Esophagus mucosa (tissue), 1 donor: ENCODE results near the gene LENG1. TPM values are rescaled to one million over a fixed set of nuclear protein-coding genes. Genes with fewer than 3 reads are reported as not detected.

Experiments
- ATAC-seq: fragments of 200-7000 bp; cut with Tn5 transposase; one replicate; pipeline ENCODE4 v1.9.1; 2020
- total RNA-seq: library from RNA; stranded (reverse); gene quantifications from one replicate; pipeline ENCODE4 v1.2.4, GENCODE V29; 2023
- donor health status: DM: yes; HTN: yes; CAD: no.

The LENG1 gene
- total RNA-seq, 1 donor from 2014 or later = 3.7 TPM

- no peak for ATAC-seq
Observed at GRCh38 chr19:54137699-54138488, 21.6 kb downstream of the LENG1 start, which contains the start of gene CNOT3. Gene CNOT3, plus strand, starts transcription at chr19:54137762. Its CDS starts 5,217 bp downstream, at chr19:54142979.

- ATAC-seq = peak; percentile 92
Observed at GRCh38 chr19:54136864-54137698, 22.4 kb downstream of the LENG1 start.

- ATAC-seq = no peak
Observed at GRCh38 chr19:54136086-54136863, 23.2 kb downstream of the LENG1 start.

- ATAC-seq = no peak
Observed at GRCh38 chr19:54133957-54134590, 25.4 kb downstream of the LENG1 start.

GRCh38 chr19:54133312-54133956, 26.1 kb downstream of the LENG1 start:
- ATAC-seq = peak; percentile 13

GRCh38 chr19:54129617-54129996, 29.9 kb downstream of the LENG1 start:
- ATAC-seq = no peak

GRCh38 chr19:54128796-54129616, 30.5 kb downstream of the LENG1 start:
- ATAC-seq = no peak

GRCh38 chr19:54128441-54128725, 31.1 kb downstream of the LENG1 start:
- ATAC-seq = no peak

- ATAC-seq = no peak
Observed at GRCh38 chr19:54127688-54128440, 31.7 kb downstream of the LENG1 start.

GRCh38 chr19:54125713-54126112, 33.8 kb downstream of the LENG1 start:
- no peak for ATAC-seq

GRCh38 chr19:54124393-54124792, 35.1 kb downstream of the LENG1 start:
- no peak for ATAC-seq

GRCh38 chr19:54123682-54124081, 35.8 kb downstream of the LENG1 start:
- no peak for ATAC-seq

GRCh38 chr19:54121259-54121658, 38.3 kb downstream of the LENG1 start:
- no peak for ATAC-seq

- peak; percentile 94 for ATAC-seq
Observed at GRCh38 chr19:54115109-54116063, 44.1 kb downstream of the LENG1 start, which contains the start of the genes PRPF31 and TFPT. Gene PRPF31, plus strand, starts transcription at chr19:54115754. Its CDS starts 2,525 bp downstream, at chr19:54118279. Gene TFPT, minus strand, starts transcription at chr19:54115657. Its CDS starts 388 bp downstream, at chr19:54115269.

GRCh38 chr19:54114340-54115108, 45.0 kb downstream of the LENG1 start:
- ATAC-seq = peak; percentile 42

GRCh38 chr19:54109651-54110050, 49.9 kb downstream of the LENG1 start:
- ATAC-seq = peak; percentile 59

- no peak for ATAC-seq
Observed at GRCh38 chr19:54108496-54108895, 51.0 kb downstream of the LENG1 start.

GRCh38 chr19:54107876-54108490, 51.5 kb downstream of the LENG1 start:
- no peak for ATAC-seq
